ENCODE measurements around the gene HSPA12A. TPM values are rescaled to one million over a fixed set of nuclear protein-coding genes. Genes with fewer than 3 reads are reported as not detected.

The HSPA12A gene
- total RNA-seq, 2 donors from 2014 or later, result 5.7 to 19.4 TPM

GRCh38 chr10:116683821-116684220 lies 58.5 kb downstream of the HSPA12A start:
- no peak for TF ChIP-seq POLR2A (IDR thresholded peaks at IDR 0.05)
- intact Hi-C loops (cut with DNase I), result loop anchor here (5.0 kb wide), 2 partner anchors 103 to 483 kb away; no protein-coding TSS in a partner anchor
- Histone ChIP-seq H3K36me3 (no peaks in the 10 kb centered on the region), H3K27me3 (replicated peaks; ENCODE audit: insufficient read depth) (no peaks in the 10 kb centered on the region), H3K4me3 (no peak overlapping the region), H3K27ac (no peak overlapping the region), H3K4me1 (replicated peaks) (no peaks in the 10 kb centered on the region), H3K9me3 (no peaks in the 10 kb centered on the region)
- WGBS, result 93% methylated on average over 11 of the region's 11 CpGs
- DNase-seq (ENCODE audit: low spot score), result no peak

GRCh38 chr10:116683166-116683565 lies 59.2 kb downstream of the HSPA12A start:
- Histone ChIP-seq H3K27me3 (replicated peaks; ENCODE audit: insufficient read depth) (no peaks in the 10 kb centered on the region), H3K4me1 (replicated peaks) (no peaks in the 10 kb centered on the region), H3K9me3 (no peaks in the 10 kb centered on the region), H3K27ac (no peak overlapping the region), H3K36me3 (no peaks in the 10 kb centered on the region), H3K4me3 (no peak overlapping the region)
- intact Hi-C loops (cut with DNase I), result loop anchor here (5.0 kb wide), 2 partner anchors 104 to 484 kb away; no protein-coding TSS in a partner anchor
- TF ChIP-seq, protein P1, sequence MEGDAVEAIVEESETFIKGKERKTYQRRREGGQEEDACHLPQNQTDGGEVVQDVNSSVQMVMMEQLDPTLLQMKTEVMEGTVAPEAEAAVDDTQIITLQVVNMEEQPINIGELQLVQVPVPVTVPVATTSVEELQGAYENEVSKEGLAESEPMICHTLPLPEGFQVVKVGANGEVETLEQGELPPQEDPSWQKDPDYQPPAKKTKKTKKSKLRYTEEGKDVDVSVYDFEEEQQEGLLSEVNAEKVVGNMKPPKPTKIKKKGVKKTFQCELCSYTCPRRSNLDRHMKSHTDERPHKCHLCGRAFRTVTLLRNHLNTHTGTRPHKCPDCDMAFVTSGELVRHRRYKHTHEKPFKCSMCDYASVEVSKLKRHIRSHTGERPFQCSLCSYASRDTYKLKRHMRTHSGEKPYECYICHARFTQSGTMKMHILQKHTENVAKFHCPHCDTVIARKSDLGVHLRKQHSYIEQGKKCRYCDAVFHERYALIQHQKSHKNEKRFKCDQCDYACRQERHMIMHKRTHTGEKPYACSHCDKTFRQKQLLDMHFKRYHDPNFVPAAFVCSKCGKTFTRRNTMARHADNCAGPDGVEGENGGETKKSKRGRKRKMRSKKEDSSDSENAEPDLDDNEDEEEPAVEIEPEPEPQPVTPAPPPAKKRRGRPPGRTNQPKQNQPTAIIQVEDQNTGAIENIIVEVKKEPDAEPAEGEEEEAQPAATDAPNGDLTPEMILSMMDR (IDR thresholded peaks at IDR 0.05), result no peak
- no peak for TF ChIP-seq POLR2AphosphoS5 (IDR thresholded peaks at IDR 0.05)
- no peak for TF ChIP-seq POLR2A (IDR thresholded peaks at IDR 0.05)
- 90% methylated on average over 9 of the region's 9 CpGs for WGBS
- no peak for DNase-seq (ENCODE audit: low spot score)

DNA sequence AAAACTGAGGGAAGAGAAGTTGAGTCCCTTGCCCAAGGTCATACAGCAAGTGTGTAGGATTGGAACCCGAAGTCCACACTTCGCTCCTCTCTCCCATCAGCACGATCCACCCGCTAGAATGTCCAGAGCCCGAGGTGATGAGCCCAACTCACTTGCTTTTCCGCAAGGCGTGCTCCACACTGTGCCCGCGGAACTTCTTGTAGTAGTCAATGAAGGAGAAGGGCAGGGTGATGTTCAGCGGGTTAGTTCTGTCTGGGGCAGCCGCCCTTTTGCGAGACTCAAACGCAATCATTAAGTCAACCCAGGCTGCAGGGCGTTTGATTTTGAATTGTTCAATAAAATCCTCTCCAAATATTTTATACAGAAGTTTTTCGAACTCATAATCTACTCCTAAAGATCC lies 63.0 kb downstream of the HSPA12A start:
- 92% methylated on average over 15 of the region's 15 CpGs for WGBS
- Histone ChIP-seq H3K4me3 (no peak overlapping the region), H3K9me3 (no peaks in the 10 kb centered on the region), H3K27me3 (replicated peaks; ENCODE audit: insufficient read depth) (no peaks in the 10 kb centered on the region), H3K27ac (no peak overlapping the region), H3K4me1 (replicated peaks) (no peaks in the 10 kb centered on the region), H3K36me3 (no peaks in the 10 kb centered on the region)
- intact Hi-C loops (cut with DNase I), result no loop called here
- TF ChIP-seq, protein P1 (IDR thresholded peaks at IDR 0.05), result no peak
- TF ChIP-seq POLR2AphosphoS5 (IDR thresholded peaks at IDR 0.05) (no peak), POLR2A (IDR thresholded peaks at IDR 0.05) (no peak)
- DNase-seq (ENCODE audit: low spot score), result no peak

DNA sequence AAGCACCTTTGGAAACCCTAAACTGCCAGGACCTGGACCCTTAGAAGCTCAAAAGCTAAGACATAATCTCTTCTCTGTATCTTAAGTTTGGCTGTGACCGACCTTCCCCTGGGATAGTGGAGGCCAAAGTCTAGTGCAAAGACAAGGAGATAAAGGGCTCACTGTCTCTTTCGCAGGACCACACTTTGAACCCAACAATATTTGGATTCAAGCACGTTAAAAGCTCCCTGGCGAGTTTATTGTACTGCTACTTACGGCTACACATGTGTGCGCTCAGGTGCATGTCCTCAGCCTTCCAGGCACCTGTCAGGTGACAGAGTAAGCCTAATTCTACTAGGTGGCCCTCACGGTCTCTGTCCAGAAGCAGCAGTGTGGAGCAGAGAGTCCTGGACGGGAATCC lies 65.7 kb downstream of the HSPA12A start:
- TF ChIP-seq POLR2AphosphoS5 (IDR thresholded peaks at IDR 0.05) (no peak), POLR2A (IDR thresholded peaks at IDR 0.05) (no peak)
- TF ChIP-seq, protein P1 (IDR thresholded peaks at IDR 0.05), result no peak
- Histone ChIP-seq H3K27ac (no peak overlapping the region), H3K4me3 (no peak overlapping the region), H3K9me3 (no peaks in the 10 kb centered on the region), H3K36me3 (no peaks in the 10 kb centered on the region), H3K4me1 (replicated peaks) (no peaks in the 10 kb centered on the region), H3K27me3 (replicated peaks; ENCODE audit: insufficient read depth) (no peaks in the 10 kb centered on the region)
- 86% methylated on average over 8 of the region's 8 CpGs for WGBS
- DNase-seq (ENCODE audit: low spot score), result no peak
- intact Hi-C loops (cut with DNase I), result no loop called here

- H3K36me3 ChIP-seq, result no peaks in the 10 kb centered on the region
- no peak overlapping the region for H3K27ac ChIP-seq
- no peak overlapping the region for H3K4me3 ChIP-seq
- no peaks in the 10 kb centered on the region for H3K4me1 ChIP-seq (replicated peaks)
- H3K9me3 ChIP-seq, result no peaks in the 10 kb centered on the region
- H3K27me3 ChIP-seq (replicated peaks; ENCODE audit: insufficient read depth), result no peaks in the 10 kb centered on the region
- no peak for DNase-seq (ENCODE audit: low spot score)
- WGBS, result 83% methylated on average over 11 of the region's 11 CpGs
- TF ChIP-seq POLR2A (IDR thresholded peaks at IDR 0.05), result no peak
- no peak for TF ChIP-seq POLR2AphosphoS5 (IDR thresholded peaks at IDR 0.05)
- TF ChIP-seq, protein P1 (IDR thresholded peaks at IDR 0.05), result no peak
- intact Hi-C loops (cut with DNase I), result no loop called here
Observed at GRCh38 chr10:116676118-116676517, 66.2 kb downstream of the HSPA12A start.

Data from prostate gland (tissue), 2 donors.